ENCODE data around the gene MAPK8IP1.
"Not testable (repeated sequence)": the region's sequence is repeated elsewhere in the genome, so short reads cannot be mapped to it uniquely, and the experiment has no call there.

Gene MAPK8IP1

DNA sequence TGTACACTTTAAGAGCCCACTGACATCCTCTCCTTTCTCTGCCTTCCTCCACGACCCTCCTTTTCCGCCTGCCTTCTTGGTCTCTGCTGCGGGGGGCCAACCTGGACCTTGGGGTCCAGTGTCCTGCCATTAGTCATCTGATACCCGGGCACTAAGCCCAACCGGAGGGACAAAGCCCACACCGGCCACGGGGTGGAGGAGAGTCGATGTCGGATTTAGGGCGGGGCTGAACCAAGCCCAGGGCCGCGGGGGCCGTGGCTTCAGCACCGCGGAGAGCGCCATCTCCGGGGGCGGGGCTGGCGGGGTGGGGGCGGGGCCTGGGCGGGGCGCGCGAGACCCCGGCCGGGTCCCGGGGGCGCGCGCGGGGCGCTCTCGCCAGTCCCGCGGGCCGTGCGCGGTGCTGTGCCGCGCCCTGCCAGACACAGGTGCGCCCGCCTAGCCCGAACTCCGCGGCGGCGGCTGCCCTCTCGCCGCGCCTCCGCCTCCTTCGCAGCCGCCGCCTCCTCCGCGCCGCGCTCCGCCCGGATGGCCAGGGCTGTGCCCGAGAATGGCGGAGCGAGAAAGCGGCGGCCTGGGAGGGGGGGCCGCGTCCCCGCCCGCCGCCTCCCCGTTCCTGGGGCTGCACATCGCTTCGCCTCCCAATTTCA lies at the start of gene MAPK8IP1:
Gene MAPK8IP1 (plus strand): TSS at position 378 of the 647 bp plus-strand sequence. CDS start 170 bp downstream, at position 548.
- DNase-seq = peak; percentile 66

DNA sequence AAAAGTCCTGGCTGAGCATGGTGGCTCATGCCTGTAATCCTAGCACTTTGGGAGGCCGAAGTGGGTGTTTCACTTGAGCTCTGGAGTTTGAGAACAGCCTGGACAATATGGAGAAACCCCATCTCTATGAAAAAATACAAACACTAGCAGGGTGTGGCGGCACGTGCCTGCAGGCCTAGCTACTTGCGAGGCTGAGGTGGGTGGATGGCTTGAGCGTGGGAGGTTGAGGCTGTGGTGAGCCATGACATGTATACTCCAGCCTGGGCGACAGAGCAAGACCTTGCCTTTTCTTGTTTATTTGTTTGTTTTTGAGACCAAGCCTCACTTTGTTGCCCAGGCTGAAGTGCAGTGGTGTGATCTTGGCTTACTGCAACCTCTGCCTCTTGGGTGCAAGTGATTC lies 46.2 kb upstream of the MAPK8IP1 start:
- DNase-seq = no peak

DNA sequence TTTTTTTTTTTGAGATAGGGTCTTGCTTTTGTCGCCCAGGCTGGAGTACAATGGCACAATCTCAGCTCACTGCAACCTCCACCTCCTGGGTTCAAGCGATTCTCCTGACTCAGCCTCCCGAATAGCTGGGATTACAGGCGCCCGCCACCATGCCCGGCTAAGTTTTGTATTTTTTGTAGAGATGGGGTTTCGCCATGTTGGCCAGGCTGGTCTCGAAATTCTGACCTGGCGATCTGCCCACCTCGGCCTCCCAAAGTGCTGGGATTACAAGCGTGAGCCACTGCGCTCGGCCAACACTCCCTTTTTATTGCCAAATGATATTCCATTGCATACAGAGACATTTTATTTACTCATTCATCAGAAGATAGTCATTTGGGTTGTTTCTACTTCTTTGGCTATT lies 45.2 kb upstream of the MAPK8IP1 start:
- DNase-seq = not testable (repeated sequence)

DNA sequence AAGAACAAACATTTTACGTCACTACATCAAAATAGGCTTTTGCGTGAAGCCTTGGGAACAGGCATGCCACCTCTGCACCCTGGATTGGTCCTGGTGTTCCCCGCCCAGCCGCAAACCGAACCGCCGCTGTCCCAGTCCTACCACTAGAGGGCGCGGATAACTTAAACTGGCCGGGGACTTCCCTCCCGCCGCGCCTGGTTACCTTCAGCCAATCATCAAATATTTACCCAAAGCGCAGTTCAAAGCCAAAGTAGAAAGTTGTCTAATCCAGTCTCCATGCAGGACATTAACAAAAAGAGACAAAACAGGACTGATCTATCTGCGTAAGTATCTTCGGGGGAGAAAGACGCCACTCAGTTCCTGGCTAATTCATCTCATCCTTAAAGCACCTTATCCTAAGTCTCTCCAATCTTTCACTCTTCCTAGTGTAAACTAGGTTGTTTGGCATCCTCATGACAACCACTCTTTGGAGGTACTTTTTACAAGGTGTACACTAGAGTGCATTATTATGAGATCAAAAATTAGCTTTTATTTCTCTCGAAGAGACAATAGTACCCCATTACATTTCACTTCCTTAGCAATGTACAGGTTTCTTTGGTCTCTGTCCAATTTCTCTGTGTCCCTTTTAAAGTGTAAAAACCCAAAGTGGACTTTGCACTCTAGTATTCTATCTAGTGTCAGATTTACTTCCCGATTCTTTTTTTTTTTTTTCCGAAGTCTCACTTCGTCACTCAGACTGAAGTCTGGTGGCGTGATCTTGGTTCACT lies 42.1 kb upstream of the MAPK8IP1 start:
- DNase-seq = peak; percentile 97

DNA sequence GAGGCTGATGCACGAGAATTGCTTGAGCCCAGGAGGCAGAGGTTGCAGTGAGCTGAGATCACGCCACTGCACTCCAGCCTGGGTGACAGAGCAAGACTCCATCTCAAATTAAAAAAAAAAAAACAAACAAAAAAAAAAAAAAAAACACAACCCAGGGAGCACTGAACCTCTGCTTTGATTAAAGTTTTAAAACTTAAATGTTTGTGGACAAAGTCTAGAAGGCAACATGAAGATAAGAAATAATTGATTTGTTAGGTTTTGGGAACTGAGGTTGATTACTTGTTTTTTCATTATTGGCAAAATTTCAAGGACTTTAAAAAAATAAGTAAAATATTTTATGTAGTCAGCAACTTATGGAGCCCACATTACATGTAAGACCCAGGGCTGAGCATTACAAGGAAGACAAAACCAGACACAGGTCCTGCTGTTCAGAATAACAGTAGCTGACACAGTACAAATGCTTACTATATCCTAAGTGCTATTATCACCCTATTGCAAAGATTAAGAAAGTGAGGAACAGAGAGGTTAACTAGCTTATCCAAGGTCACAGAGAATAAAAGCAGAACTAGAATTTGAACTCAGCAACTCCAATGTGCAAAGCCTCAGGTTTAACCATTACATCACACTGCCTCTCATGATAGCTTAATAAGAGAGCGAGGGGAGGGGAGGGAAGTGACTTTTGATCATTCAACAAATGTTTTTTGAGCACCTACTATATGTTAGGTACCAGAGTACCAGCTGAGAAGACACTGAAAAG lies 40.5 kb upstream of the MAPK8IP1 start:
- no peak for DNase-seq

DNA sequence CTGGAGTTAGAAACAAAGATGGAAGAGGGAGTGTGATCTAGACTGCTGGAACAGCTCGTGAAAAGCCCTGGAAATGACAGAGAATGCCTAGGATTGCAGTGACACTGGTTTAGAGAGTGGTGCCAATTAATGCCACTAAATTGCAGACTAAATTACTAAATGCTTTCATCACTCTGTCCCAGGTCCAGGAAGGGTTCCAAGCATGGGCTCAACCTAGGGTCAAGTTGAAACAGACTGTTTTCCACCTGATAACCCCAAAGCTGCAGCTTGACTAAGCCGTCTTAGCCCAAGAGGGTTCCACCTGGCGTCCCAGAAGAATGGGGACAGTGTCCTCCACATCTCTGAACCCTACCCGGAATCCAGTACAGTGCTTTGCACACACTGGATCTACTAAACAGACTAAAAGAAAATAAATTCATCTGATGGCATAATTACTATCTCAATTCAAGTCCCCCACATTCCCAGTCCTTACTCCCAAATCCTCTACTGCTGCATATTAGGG lies 39.2 kb upstream of the MAPK8IP1 start:
- DNase-seq = no peak

DNA sequence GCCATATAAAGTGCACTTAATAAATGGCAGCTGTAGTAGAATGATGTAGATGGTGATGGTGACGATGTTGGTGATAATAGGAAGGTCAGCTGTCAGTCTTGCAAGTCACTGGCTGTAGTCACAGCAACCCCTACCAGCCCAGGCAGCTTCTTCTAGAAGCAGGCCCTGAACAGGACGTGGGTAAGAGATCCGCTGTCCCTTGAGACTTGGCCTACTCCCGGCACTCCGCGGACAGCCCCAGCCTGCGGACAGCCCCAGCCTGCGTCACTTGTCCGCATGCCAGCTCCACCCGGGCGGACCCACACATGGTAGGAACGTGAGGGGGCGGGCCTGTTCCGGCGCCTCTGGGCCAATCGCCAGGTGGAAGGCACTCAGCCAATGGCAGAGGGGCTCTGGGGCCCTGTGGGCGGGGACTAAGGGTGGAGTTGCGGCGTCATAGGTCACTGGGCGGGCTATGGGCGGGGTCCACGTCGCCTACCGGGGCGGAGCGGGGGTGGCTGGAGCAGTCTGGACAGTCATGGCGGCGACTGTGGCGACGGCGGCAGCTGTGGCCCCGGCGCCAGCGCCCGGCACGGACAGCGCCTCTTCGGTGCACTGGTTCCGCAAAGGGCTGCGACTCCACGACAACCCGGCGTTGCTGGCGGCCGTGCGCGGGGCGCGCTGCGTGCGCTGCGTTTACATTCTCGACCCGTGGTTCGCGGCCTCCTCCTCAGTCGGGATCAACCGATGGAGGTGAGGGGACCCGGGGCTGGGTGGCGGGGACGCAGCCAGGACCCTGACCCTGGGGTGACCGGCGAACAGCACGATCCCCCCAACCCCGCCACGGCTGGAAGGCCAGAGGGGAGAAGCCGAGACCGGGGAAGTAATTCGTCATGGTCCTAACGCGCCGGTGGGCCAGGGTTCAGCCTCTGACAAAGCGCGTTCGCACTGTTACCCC lies 38.2 kb upstream of the MAPK8IP1 start, which contains the start of gene CRY2:
Gene CRY2 (plus strand): TSS at position 502 of the 937 bp plus-strand sequence. CDS start 16 bp downstream, at position 518.
- peak; percentile 99 for DNase-seq

DNA sequence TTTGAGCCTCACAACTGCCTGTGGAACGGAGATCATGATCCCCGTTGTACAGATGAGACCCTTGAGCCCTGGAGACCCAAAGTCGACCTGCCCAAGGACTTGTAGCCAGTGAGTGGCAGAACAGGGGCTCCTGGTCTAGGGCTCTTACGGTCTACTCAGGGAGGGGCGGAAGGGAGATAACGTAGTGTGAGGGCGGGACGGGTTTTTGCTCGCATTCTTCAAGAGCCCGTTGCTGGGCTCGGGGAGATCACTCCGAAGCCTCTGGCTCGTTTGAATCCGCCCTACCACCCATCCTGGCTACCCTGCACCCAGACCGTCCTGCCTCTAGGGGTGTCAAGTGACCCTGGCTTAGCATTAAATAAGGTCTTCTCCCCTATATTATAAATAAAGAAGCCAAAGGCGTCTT lies 37.5 kb upstream of the MAPK8IP1 start:
- DNase-seq = peak; percentile 71

DNA sequence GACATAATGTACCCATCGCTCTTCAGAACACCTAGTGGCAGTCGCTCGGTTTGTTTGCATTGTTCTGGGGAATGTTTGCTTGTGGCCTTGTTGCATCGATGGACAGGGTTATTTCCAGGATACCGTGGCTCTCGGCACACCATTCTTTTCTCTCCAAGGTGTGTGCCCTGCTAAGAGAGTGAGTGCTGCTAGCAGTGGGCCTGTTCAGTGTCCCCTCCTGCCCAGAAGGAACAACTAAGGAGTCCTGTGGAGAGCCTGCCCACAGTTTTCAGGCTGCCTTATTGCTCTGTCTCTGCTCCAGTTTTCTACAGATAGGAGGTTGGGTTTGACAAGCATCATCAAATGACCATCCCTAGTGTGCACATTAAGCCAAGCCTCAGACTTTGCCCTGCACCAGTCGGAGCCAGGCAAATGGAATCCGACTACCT lies 36.8 kb upstream of the MAPK8IP1 start:
- no peak for DNase-seq

DNA sequence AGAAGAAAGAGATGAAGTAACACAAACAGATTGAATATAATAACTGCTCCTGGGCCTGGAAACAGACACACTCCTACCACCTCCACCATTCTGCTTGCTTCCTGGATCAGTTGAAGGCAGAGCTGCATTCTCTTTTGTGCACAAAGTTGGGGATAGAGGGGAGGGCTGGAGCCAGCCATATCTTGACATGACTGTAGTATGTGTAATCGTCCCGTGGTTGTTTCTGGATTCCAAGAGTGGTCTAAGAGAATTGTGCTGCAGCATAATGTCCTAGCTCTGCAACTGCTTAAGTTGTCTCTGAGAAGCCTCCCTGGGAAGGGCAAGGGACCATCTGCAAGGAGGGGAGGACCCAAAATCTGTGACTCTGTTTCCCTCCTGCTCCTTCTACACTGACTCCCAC lies 35.0 kb upstream of the MAPK8IP1 start:
- no peak for DNase-seq

DNA sequence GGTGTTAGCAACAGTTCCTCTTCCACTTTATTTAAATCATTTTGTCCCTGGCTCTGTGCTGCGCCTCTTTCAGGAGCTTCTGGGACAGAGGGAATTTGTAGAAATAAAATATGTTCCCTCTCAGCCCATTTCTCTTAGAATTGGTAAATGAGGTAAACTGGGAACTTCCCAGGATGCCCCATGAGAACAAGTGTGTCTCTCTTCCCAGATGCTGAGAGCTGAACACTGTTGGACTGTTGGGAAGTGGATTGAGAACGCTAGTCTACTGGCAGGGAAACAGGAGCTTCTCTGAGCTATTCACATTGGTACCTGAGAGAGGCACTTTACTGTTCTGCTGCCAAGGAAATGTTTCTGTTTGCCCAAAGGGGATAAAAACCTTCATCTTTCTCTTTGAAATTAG lies 34.2 kb upstream of the MAPK8IP1 start:
- no peak for DNase-seq

DNA sequence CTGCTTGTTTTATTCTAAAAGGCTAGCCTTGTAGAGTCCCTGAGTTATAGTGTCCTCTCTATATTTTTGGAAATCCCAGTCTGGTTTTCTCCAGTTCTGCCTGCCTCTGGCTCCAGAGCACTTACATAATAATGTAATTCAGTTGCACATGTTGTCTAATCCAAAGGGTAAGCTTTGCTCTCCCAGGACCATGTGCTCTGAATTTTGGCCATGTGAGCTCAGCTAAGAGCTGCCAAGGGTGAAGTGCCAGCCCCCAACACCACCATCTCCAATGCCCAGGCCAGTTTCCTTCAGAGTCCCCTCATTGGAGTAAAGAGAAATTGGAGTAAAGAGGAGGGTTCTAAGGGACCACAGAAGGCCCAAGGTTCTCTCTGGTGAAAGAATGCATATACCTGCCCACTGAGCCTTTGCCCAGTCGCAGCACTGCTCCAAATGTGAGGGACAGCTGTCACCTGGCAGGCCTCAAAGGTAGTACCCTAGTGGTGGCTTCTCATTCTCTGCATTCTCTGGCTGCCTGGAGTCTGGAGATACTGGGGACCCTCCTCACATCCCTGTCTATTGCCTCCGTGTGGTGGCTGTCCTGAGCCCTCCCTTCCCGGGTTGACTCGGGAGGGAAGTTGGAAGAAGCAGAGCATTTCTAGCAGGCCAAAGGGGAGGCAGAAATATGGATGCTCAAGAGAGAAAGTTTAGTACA lies 33.3 kb upstream of the MAPK8IP1 start:
- DNase-seq = no peak

DNA sequence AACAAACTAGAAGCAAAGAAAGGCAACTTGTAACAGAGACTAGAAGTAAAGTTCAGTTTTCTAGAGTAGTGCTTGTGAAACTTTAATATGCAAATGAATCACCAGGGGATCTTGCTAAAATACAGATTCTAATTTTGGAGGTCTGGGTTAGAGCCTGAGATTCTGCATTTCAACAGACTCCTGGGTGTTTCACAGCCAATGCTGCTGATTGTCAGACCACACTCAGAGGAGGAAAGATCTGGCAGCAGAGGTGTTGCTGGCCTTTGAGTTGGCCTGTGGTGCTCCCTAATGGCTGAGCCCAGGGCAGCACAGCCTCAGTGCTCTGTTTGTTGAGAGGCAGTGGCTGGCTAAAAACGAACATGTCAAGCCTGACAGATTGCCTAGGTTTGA lies 32.7 kb upstream of the MAPK8IP1 start:
- no peak for DNase-seq

DNA sequence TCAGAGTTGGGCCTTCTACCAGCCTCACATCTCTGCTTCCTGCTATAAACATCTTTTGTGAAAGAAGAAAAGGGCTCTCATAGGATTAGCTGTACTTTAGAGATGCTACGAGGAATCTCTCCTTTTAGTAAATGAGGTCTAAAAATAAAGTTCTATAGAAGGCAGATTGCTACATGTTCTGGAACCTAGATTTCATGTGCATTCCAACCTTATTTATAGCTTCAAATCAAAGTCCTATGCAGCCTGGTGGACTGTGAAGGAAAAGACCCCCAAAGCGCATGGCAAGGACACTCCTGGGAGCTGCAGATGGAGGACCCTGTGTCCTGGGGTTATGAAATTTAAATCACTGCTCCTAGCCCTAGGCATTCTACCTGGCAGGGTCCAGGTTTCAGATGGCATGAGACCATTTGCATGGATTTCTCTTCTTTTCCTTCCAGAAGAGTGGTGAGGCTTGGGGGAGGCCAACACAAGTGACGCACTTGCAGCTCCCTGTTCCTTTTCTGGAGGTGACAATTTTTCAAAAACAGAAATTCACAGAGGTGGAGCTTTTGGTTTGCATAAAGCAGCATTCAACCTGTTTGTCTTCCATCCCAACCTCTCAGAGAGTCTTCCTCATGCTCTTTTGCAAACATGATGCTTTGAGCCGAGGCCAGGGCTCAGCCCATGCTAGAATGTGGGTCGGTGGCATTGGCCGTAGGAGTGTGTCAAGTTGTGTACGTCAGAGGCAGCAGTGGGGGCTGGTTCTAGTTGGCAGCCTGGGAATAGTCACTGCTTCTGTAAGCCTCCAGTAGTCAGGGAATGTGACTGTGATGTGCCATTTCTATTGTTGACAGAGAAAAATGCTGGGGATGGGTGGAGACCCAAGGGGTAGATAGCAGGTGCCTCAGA lies 31.9 kb upstream of the MAPK8IP1 start:
- DNase-seq = no peak

DNA sequence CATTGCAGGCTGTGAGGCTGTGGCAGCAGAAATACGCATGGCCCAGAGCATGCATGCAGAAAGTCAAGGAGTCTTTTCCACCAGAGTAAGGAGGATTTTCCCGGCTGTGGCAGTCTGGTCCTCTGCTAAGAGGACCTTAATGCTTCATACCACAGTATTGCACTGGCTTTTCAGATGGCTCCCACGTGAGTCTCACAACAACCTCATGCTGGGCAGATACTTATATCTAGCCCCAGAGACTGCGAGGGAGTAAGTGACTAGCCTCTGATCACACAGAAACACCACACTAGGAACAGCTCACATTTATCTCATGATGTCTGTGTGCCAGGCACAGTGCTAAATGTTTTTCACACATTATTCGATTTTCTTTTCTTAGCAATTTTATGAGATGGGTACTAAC lies 30.1 kb upstream of the MAPK8IP1 start:
- no peak for DNase-seq

DNA sequence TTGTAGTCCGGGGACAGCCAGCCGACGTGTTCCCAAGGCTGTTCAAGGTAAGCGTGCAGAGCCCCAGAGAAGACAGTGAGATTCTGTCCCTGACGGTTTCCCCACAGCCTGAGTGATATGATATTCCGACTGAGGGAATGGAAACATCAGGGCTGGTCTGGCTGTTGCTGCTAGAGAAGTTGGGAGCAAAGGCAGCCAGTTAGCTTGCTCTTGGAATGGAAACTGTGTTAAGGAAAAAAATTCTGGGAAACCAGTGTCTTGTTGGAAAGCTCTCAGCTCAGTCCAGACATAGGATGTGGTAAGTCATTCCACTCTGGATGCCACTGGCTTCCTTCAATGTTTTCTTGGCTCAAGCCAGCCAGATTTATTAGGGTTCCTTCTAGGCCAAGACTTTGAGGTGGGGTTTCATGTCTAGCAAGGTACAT lies 29.4 kb upstream of the MAPK8IP1 start:
- DNase-seq = no peak

DNA sequence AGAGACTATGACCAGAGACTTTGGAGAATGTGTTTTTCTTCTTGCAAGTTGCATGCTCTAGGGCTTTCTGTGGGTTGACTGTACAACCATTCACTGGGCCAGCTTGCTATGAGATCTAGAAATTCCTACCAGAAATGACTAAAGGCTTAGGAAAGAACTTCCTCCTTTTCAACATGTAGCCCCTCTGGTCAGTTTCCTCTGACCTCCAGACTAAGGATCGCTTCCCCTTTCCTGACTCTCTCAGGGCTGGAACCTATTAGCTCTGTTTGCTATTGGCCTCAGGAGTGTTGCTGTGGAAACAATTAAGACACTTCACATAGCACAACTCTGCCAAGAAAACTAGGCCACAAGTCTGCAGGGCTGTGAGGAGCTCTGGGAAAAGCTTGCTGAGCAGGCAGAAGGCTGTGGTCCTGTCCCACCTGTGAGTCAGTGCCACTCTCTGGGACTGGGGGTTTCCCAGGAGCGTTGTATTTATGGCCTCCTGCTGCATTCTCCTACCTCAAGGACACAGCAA lies 27.4 kb upstream of the MAPK8IP1 start:
- no peak for DNase-seq

DNA sequence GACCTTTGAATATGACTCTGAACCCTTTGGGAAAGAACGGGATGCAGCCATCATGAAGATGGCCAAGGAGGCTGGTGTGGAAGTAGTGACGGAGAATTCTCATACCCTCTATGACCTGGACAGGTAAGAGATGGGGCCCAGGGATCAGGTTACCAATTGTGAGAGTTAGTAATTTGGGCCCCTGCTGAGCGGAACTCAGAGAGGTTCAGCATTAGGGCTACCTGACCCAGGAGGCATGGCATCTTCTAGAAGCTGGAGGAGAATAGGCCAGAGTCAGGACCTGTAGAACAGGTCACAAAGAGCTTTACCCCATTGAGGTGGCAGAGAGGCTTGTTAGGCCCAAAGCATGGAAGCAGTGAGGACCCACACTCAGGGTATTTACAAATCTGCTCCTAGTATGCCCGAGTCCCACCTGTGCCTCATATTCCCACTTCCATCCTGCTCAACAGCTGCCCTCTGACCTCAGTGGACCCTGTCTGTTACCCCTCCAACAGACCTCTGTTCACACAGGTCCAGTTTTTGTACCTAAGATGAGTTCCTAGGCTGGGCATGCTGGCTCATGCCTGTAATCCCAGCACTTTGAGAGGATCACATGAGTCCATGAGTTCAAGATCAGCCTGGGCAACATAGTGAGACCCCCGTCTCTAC lies 26.6 kb upstream of the MAPK8IP1 start:
- DNase-seq = no peak

DNA sequence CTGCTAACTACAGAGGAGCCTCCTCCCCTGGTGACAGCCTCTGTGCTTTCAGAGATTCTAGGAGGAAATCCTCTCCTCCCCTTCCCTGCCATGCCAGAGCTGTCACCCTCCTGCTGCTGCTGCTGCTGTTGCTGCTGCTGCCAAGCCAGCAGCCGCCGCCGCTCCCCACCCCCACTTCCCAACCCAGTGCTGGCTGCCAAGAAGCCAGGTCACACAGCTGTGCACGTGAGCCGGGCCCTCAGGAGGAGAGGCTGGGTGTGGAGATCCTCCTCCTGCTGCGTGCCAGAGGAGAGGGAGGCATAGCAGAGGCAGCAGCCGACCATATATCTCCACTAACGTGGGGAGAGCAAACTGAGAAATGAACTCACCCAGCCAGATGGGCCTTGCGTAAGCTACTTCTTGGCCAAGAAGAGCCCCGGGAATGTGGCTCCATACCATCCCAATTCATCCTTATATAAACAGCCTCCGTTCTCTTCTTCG lies 25.8 kb upstream of the MAPK8IP1 start:
- DNase-seq = no peak

DNA sequence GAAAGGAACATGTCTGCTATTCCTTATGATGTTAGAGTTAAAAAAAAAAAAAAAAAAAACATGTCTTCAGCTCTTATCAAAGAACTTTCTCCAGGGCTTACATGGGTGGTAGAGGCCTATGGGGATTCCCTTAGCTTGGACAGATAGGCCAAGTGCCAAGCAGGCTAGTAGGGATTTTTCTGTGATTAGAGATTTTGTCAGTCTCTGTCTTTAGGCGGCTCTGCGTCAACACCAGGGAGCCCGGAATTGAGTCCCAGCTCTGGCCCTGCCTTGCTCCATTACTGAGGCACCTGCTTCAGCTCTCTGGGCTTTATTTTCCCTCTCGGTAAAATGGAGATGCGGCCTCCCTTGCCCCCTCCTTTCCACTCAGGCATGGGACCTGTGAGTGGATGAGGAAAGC lies 25.1 kb upstream of the MAPK8IP1 start:
- DNase-seq = no peak

Data from CD4-positive, alpha-beta T cell treated with Interleukin-17A for 1 hour (primary cell).